ENCODE results near the gene CCL19. TPM values are rescaled to one million over a fixed set of nuclear protein-coding genes. Genes with fewer than 3 reads are reported as not detected.
A peak's percentile ranks its signal among the peaks of the same experiment; 100 is the strongest.

Gene CCL19
- total RNA-seq, 2 experiments from 2014 or later = 0.30 to 0.66 TPM

DNA sequence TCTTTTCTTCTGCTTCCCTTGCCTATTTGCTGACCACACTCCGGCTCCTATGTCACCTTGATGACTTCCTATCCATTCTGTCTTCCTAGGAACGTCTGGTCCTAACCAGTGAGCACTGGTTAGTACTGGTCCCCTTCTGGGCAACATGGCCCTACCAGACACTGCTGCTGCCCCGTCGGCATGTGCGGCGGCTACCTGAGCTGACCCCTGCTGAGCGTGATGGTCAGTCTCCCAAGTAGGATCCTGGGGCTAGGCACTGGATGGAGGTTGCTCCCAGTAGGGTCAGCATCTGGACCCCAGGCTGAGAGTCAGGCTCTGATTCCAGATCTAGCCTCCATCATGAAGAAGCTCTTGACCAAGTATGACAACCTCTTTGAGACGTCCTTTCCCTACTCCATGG lies 42.4 kb downstream of the CCL19 start:
- ChIA-PET CTCF (interaction anchor here (0.6 to 10.8 kb wide), 4 partner anchors 14 to 53 kb away, joined by 3 to 131 read pairs (median 5); partner anchors contain the start of gene SIGMAR1), POLR2A (interaction anchor here (1.2 kb wide), 1 partner anchor 11 kb away, joined by 3 read pairs; no protein-coding TSS in a partner anchor)
- Mint-ChIP-seq H3K27me3 (no peaks in the 10 kb centered on the region), H3K27ac (no peak overlapping the region), H3K36me3 (ENCODE audit: low read depth) (peaks cover 25% of the 10 kb centered on the region), H3K4me3 (peak overlapping the region; percentile 4), H3K9me3 (ENCODE audit: low read depth) (no peaks in the 10 kb centered on the region), H3K4me1 (peaks cover 41% of the 10 kb centered on the region)
- no peak for ATAC-seq
- intact Hi-C loops (cut with DNase I, micrococcal nuclease) = loop anchor here (5.0 kb wide), 2 partner anchors 36 to 339 kb away; partner anchors contain the start of genes DNAJB5 (in 1 of the 2) and RPP25L (in 1 of the 2)
- DNase-seq = no peak

DNA sequence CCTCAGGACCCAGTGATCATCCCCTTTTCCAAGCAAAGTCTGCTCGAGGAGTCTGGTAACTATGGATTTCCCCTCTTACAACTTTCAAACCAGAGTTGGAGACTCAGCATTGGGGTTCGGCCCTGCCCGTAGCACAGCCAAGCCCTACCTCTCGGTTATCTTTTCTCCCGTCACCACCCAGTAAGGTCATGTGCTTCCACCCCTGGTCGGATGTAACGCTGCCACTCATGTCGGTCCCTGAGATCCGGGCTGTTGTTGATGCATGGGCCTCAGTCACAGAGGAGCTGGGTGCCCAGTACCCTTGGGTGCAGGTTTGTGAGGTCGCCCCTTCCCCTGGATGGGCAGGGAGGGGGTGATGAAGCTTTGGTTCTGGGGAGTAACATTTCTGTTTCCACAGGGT lies 43.4 kb downstream of the CCL19 start:
- CTCF ChIA-PET = interaction anchor here (0.9 to 10.8 kb wide), 8 partner anchors 9 to 244 kb away, joined by 3 to 131 read pairs (median 5); partner anchors contain the start of genes CCL27 and SIGMAR1
- H3K27ac Mint-ChIP-seq = peak overlapping the region; percentile 89
- peak overlapping the region; percentile 91 for H3K4me3 Mint-ChIP-seq
- DNase-seq (peak; percentile 41), ATAC-seq (no peak)
- peaks cover 35% of the 10 kb centered on the region for H3K4me1 Mint-ChIP-seq
- POLR2A ChIA-PET = no interaction called here
- intact Hi-C loops (cut with DNase I, micrococcal nuclease) = loop anchor here (2.0 to 5.0 kb wide), 4 partner anchors 27 to 340 kb away; partner anchors contain the start of genes DCTN3 (in 1 of the 2), DNAJB5 (in 1 of the 2) and RPP25L (in 1 of the 2)
- no peaks in the 10 kb centered on the region for H3K27me3 Mint-ChIP-seq
- no peaks in the 10 kb centered on the region for H3K9me3 Mint-ChIP-seq (ENCODE audit: low read depth)
- H3K36me3 Mint-ChIP-seq (ENCODE audit: low read depth) = peaks cover 25% of the 10 kb centered on the region

DNA sequence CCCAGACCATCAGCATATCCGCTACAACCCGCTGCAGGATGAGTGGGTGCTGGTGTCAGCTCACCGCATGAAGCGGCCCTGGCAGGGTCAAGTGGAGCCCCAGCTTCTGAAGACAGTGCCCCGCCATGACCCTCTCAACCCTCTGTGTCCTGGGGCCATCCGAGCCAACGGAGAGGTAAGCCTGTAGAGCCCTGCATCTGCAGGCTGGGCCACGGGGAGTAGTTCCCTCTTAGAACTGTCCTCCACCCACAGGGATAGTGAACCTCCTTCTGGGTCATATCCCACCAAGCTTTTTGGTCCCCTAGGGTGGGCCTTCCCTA lies 44.0 kb downstream of the CCL19 start:
- no peak for ATAC-seq
- CTCF ChIA-PET = interaction anchor here (1.1 to 10.8 kb wide), 13 partner anchors 10 to 243 kb away, joined by 3 to 131 read pairs (median 8); partner anchors contain the start of genes ARID3C, CCL27, DCTN3 and SIGMAR1
- intact Hi-C loops (cut with DNase I, micrococcal nuclease) = loop anchor here (2.0 to 5.0 kb wide), 4 partner anchors 26 to 340 kb away; partner anchors contain the start of genes DCTN3 (in 1 of the 2), DNAJB5 (in 1 of the 2) and RPP25L (in 1 of the 2)
- Mint-ChIP-seq H3K27me3 (no peaks in the 10 kb centered on the region), H3K4me3 (peak overlapping the region; percentile 91), H3K36me3 (ENCODE audit: low read depth) (peaks cover 25% of the 10 kb centered on the region), H3K9me3 (ENCODE audit: low read depth) (no peaks in the 10 kb centered on the region), H3K4me1 (peaks cover 29% of the 10 kb centered on the region), H3K27ac (peak overlapping the region; percentile 89)
- no peak for DNase-seq
- POLR2A ChIA-PET = interaction anchor here (1.0 to 1.5 kb wide), 2 partner anchors 9 to 468 kb away, joined by 3 to 16 read pairs; partner anchors contain the start of genes ATOSB and SIGMAR1

- no peaks in the 10 kb centered on the region for H3K27me3 Mint-ChIP-seq
- H3K36me3 Mint-ChIP-seq (ENCODE audit: low read depth) = peaks cover 25% of the 10 kb centered on the region
- peak within 1 kb of the TSS; percentile 89 for H3K27ac Mint-ChIP-seq
- ChIA-PET CTCF (interaction anchor here (0.7 to 10.8 kb wide), 17 partner anchors 11 to 1013 kb away, joined by 3 to 131 read pairs (median 4); partner anchors contain the start of genes ARID3C, CCL27, DCTN3 and SIGMAR1), POLR2A (interaction anchor here (0.7 to 1.5 kb wide), 5 partner anchors 9 to 1146 kb away, joined by 3 to 16 read pairs (median 3); partner anchors contain the start of genes ATOSB, RPP25L and SIGMAR1)
- H3K9me3 Mint-ChIP-seq (ENCODE audit: low read depth) = no peaks in the 10 kb centered on the region
- intact Hi-C loops (cut with DNase I, micrococcal nuclease) = loop anchor here (1.0 to 5.0 kb wide), 7 partner anchors 8 to 341 kb away; partner anchors contain the start of genes DCTN3 (in 1 of the 2), DNAJB5 (in 1 of the 2), RPP25L (in 1 of the 2) and SIGMAR1 (in 1 of the 2)
- H3K4me3 Mint-ChIP-seq = peak within 1 kb of the TSS; percentile 91
- H3K4me1 Mint-ChIP-seq = peaks cover 26% of the 10 kb centered on the region
- DNase-seq (peak; percentile 99), ATAC-seq (peak; percentile 90)
These were observed 44.6 kb downstream of the CCL19 start, which contains the start of gene GALT for GRCh38 chr9:34646211-34647083. Gene GALT, plus strand, starts transcription at chr9:34646675. Its CDS starts 30 bp downstream, at chr9:34646705.

GRCh38 chr9:34644766-34645314 lies 46.2 kb downstream of the CCL19 start:
- intact Hi-C loops (cut with DNase I, micrococcal nuclease) = loop anchor here (5.0 kb wide), 2 partner anchors 33 to 342 kb away; partner anchors contain the start of genes DNAJB5 (in 1 of the 2) and RPP25L (in 1 of the 2)
- H3K36me3 Mint-ChIP-seq (ENCODE audit: low read depth) = peaks cover 25% of the 10 kb centered on the region
- POLR2A ChIA-PET = no interaction called here
- peaks cover 28% of the 10 kb centered on the region for H3K4me1 Mint-ChIP-seq
- no peak overlapping the region for H3K27ac Mint-ChIP-seq
- no peaks in the 10 kb centered on the region for H3K9me3 Mint-ChIP-seq (ENCODE audit: low read depth)
- no peak overlapping the region for H3K4me3 Mint-ChIP-seq
- DNase-seq (no peak), ATAC-seq (no peak)
- no peaks in the 10 kb centered on the region for H3K27me3 Mint-ChIP-seq
- CTCF ChIA-PET = interaction anchor here (0.7 to 10.8 kb wide), 10 partner anchors 10 to 831 kb away, joined by 3 to 131 read pairs (median 4); partner anchors contain the start of gene SIGMAR1

DNA sequence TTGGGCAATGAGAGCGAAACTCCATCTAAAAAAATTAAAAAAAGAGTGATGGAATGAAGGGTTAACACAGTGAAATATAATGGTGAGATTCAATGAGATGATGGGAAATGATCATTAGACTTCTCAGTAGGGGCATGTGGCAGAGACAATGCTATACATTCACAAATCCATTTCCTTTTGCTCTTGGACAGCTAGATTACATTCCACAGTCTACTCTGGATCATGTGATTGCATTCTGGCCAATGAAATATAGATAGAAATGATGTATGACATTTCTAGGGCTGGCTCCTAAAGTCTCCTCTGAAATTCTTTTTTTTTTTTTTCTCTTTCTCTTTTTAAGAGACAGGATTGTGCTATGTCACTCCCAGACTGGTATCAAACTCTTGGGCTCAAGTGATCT lies 48.4 kb downstream of the CCL19 start:
- H3K27me3 Mint-ChIP-seq = no peaks in the 10 kb centered on the region
- no peaks in the 10 kb centered on the region for H3K9me3 Mint-ChIP-seq (ENCODE audit: low read depth)
- CTCF ChIA-PET = interaction anchor here (1.0 to 10.8 kb wide), 4 partner anchors 8 to 60 kb away, joined by 3 to 131 read pairs (median 4); partner anchors contain the start of gene SIGMAR1
- intact Hi-C loops (cut with DNase I, micrococcal nuclease) = no loop called here
- H3K4me3 Mint-ChIP-seq = no peak overlapping the region
- no peak overlapping the region for H3K27ac Mint-ChIP-seq
- DNase-seq = no peak
- peaks cover 29% of the 10 kb centered on the region for H3K4me1 Mint-ChIP-seq
- peaks cover 5% of the 10 kb centered on the region for H3K36me3 Mint-ChIP-seq (ENCODE audit: low read depth)
- ATAC-seq = no peak
- POLR2A ChIA-PET = no interaction called here

Other genes with a start within 250 kb of the CCL19 start
- gene FAM219A, start 232.7 kb downstream of the CCL19 start, total RNA-seq = 10 to 100 TPM in 1 of 2 experiments, 1 to 10 TPM in 1; 9.7 to 12.9 TPM
- under 1 TPM in 1 of 2 experiments, not detected in 1; 0.34 TPM for gene DNAI1, start 232.5 kb downstream of the CCL19 start, total RNA-seq
- gene ENHO, start 168.3 kb downstream of the CCL19 start, total RNA-seq = not detected
- not detected for gene CNTFR, start 101.6 kb downstream of the CCL19 start, total RNA-seq
- gene RPP25L, start 79.2 kb downstream of the CCL19 start, total RNA-seq = 10 to 100 TPM; 29.3 to 35.2 TPM
- 10 to 100 TPM; 65.9 to 68.4 TPM for gene DCTN3, start 70.8 kb downstream of the CCL19 start, total RNA-seq
- under 1 TPM; 0.66 to 0.76 TPM for gene ARID3C, start 62.2 kb downstream of the CCL19 start, total RNA-seq
- gene SIGMAR1, start 53.5 kb downstream of the CCL19 start, total RNA-seq = 10 to 100 TPM; 63.6 to 68.0 TPM
- 10 to 100 TPM; 45.1 to 53.9 TPM for gene GALT, start 44.6 kb downstream of the CCL19 start, total RNA-seq
- 10 to 100 TPM; 18.3 to 21.3 TPM for gene IL11RA, start 39.1 kb downstream of the CCL19 start, total RNA-seq
- under 1 TPM in 1 of 2 experiments, not detected in 1; 0.23 TPM for gene CCL27, start 28.6 kb downstream of the CCL19 start, total RNA-seq
- gene CCL21, start 18.9 kb upstream of the CCL19 start, total RNA-seq = not detected